K562 (cell line): ENCODE results near the gene UBASH3A.

Source experiments
- CTCF ChIP-seq, 3 experiments: IDR thresholded peaks in 2 of 3; conservative IDR thresholded peaks in 1 of 3; 2 replicates each; pipeline ENCODE4 v1.5.1; 2011 to 2012; ENCODE audit warnings: low read length in 3 of 3, mild to moderate bottlenecking in 3 of 3, control low read depth in 2 of 3, improper control_type of control experiment in 1 of 3, inconsistent platforms in 1 of 3, low read depth in 1 of 3, mixed read lengths in 1 of 3, moderate library complexity in 1 of 3; ENCODE audit not compliant: insufficient read depth in 2 of 3
- TGIF2 ChIP-seq: sonication (generic); formaldehyde crosslinking; IDR thresholded peaks from 2 replicates; pipeline ENCODE4 v1.8.1; 2022; ENCODE audit warnings: mild to moderate bottlenecking, missing genetic modification reagents, moderate library complexity
- ZNF175 ChIP-seq: fragments of 200-800 bp; sonication (Bioruptor generic); IDR thresholded peaks from 2 replicates; pipeline ENCODE4 v1.6.1; 2016; ENCODE audit warnings: low read depth, mild to moderate bottlenecking, missing genetic modification characterization, missing compliant biosample characterization
- ZNF589 ChIP-seq: fragments of 200-800 bp; sonication (Bioruptor generic); IDR thresholded peaks from 2 replicates; pipeline ENCODE4 v1.6.1; 2016; ENCODE audit warnings: low read depth, missing genetic modification characterization, missing compliant biosample characterization
- TF ChIP-seq, protein P1 (sequence below), 2 experiments: fragments of 450-650 bp in 1 of 2; sonication (generic) in 1 of 2; formaldehyde crosslinking; conservative IDR thresholded peaks; 2 replicates each; pipeline versions ENCODE4 v1.4.0 to v1.8.1; 2020 to 2022; ENCODE audit warnings: mild to moderate bottlenecking in 1 of 2, missing genetic modification reagents in 1 of 2

GRCh38 chr21:42362700-42363099 lies 41.0 kb upstream of the UBASH3A start:
- TF ChIP-seq, protein P1, sequence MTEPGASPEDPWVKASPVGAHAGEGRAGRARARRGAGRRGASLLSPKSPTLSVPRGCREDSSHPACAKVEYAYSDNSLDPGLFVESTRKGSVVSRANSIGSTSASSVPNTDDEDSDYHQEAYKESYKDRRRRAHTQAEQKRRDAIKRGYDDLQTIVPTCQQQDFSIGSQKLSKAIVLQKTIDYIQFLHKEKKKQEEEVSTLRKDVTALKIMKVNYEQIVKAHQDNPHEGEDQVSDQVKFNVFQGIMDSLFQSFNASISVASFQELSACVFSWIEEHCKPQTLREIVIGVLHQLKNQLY (CRISPR knock-in tag; conservative IDR thresholded peaks at IDR 0.05) = no peak
- TF ChIP-seq CTCF (IDR thresholded peaks at IDR 0.05 in 2 of 3, conservative IDR thresholded peaks at IDR 0.05 in 1 of 3; ENCODE audit: insufficient read depth in 2 of 3, low read depth in 1 of 3, low read length in 3 of 3) = no peak
- TF ChIP-seq ZNF589 = no peak
- no peak for TF ChIP-seq ZNF175 (CRISPR knock-in tag)
- no peak for TF ChIP-seq TGIF2 (CRISPR knock-in tag)
